Gastrocnemius medialis (tissue), 4 donors: ENCODE results near the gene CCDC188. TPM values are rescaled to one million over a fixed set of nuclear protein-coding genes. Genes with fewer than 3 reads are reported as not detected.

ENCODE experiments used
- ATAC-seq, 2 donors: fragments of 150-250 bp; one replicate each; pipeline ENCODE4 v1.9.1; 2016
- DNase-seq, 2 donors: peaks; one replicate each; pipeline ENCODE4 v3.0.0-alpha.2; 2019
- H3K27ac ChIP-seq, 4 donors: fragments of 200-600 bp; sonication (generic); 1 replicate in 1 of 4; 2 replicates in 3 of 4; pipeline ENCODE4 v1.5.1; 2016 to 2018; ENCODE audit warnings: mild to moderate bottlenecking in 2 of 4, moderate library complexity in 1 of 4
- H3K27me3 ChIP-seq, 3 donors: fragments of 200-600 bp; sonication (generic) in 2 of 3; 1 replicate in 1 of 3; 2 replicates in 2 of 3; pipeline versions ENCODE4 v1.5.1 to v1.6.0; 2016 to 2019; ENCODE audit warnings: mild to moderate bottlenecking in 1 of 3, moderate library complexity in 1 of 3
- H3K36me3 ChIP-seq, 2 donors: fragments of 200-600 bp; sonication (generic) in 1 of 2; one replicate each; pipeline ENCODE4 v1.5.1; 2017 to 2018
- H3K4me1 ChIP-seq, 2 donors: fragments of 200-600 bp; sonication (generic) in 1 of 2; one replicate each; pipeline ENCODE4 v1.5.1; 2016 to 2017; ENCODE audit warnings: mild to moderate bottlenecking in 2 of 2
- H3K4me3 ChIP-seq, 4 donors: fragments of 200-600 bp; sonication (generic) in 3 of 4; 1 replicate in 1 of 4; 2 replicates in 3 of 4; pipeline ENCODE4 v1.5.1; 2016 to 2019; ENCODE audit warnings: mild to moderate bottlenecking in 2 of 4
- H3K9me3 ChIP-seq, 3 donors: fragments of 200-600 bp; sonication (generic) in 2 of 3; 1 replicate in 1 of 3; 2 replicates in 2 of 3; pipeline ENCODE4 v1.5.1; 2016 to 2019
- CTCF ChIP-seq, 5 experiments: fragments of 450-650 bp in 3 of 5; fragments of 200-600 bp in 2 of 5; sonication (generic) in 2 of 5; IDR thresholded peaks in 4 of 5; conservative IDR thresholded peaks in 1 of 5; 1 replicate in 4 of 5; 2 replicates in 1 of 5; pipeline ENCODE4 v1.5.1; 2016 to 2019; ENCODE audit warnings: antibody characterized with exemption in 5 of 5, mild to moderate bottlenecking in 3 of 5, moderate library complexity in 3 of 5
- POLR2A ChIP-seq, 2 donors: fragments of 450-650 bp; IDR thresholded peaks; one replicate each; pipeline ENCODE4 v1.6.1; 2017; ENCODE audit warnings: antibody characterized with exemption in 2 of 2, mild to moderate bottlenecking in 2 of 2, moderate library complexity in 2 of 2
- in situ Hi-C, 4 donors: fragments of 200-750 bp; cut with MboI; loops; one replicate each; pipeline versions ENCODE4 v1.15.0 to v1.8.0; 2017; ENCODE audit warnings: low sequenced_read_pairs in 4 of 4
- intact Hi-C: fragments of 100-400 bp; cut with DNase I; formaldehyde crosslinking; loops from one replicate; pipeline ENCODE4 v1.15.1; 2023; ENCODE audit warnings: low total_unique reads
- total RNA-seq, 4 donors: library from RNA; depleted of rRNA; stranded (reverse); fragments of >200 nt; gene quantifications; one replicate each; pipeline versions ENCODE4 v1.1.0 to v1.2.3, GENCODE V29; 2016

CCDC188 gene
- total RNA-seq, 4 donors from 2014 or later = 0.82 to 3.5 TPM; not detected in 2

GRCh38 chr22:20167643-20168322 is 16.9 kb upstream of the CCDC188 start:
- Histone ChIP-seq H3K27me3 (no peaks in the 10 kb centered on the region), H3K36me3 (no peaks in the 10 kb centered on the region), H3K4me3 (no peak overlapping the region), H3K27ac (no peak overlapping the region), H3K9me3 (no peaks in the 10 kb centered on the region), H3K4me1 (no peaks in the 10 kb centered on the region)
- DNase-seq (no peak), ATAC-seq (no peak)
- TF ChIP-seq CTCF (IDR thresholded peaks at IDR 0.05 in 4 of 5, conservative IDR thresholded peaks at IDR 0.05 in 1 of 5) = no peak
- TF ChIP-seq POLR2A (IDR thresholded peaks at IDR 0.05) = no peak
- intact Hi-C loops = no loop called here
- in situ Hi-C loops = no loop called here

- Histone ChIP-seq H3K36me3 (no peaks in the 10 kb centered on the region), H3K4me1 (no peaks in the 10 kb centered on the region), H3K27me3 (no peaks in the 10 kb centered on the region), H3K27ac (no peak overlapping the region), H3K9me3 (no peaks in the 10 kb centered on the region), H3K4me3 (no peak overlapping the region)
- in situ Hi-C loops = no loop called here
- intact Hi-C loops = no loop called here
- DNase-seq (no peak), ATAC-seq (no peak)
- no peak for TF ChIP-seq POLR2A (IDR thresholded peaks at IDR 0.05)
These were observed 15.8 kb upstream of the CCDC188 start for GRCh38 chr22:20166703-20167102.

GRCh38 chr22:20165913-20166312 is 15.1 kb upstream of the CCDC188 start:
- Histone ChIP-seq H3K36me3 (no peaks in the 10 kb centered on the region), H3K27ac (no peak overlapping the region), H3K4me1 (no peaks in the 10 kb centered on the region), H3K27me3 (no peaks in the 10 kb centered on the region), H3K9me3 (no peaks in the 10 kb centered on the region), H3K4me3 (no peak overlapping the region)
- DNase-seq (no peak), ATAC-seq (no peak)
- intact Hi-C loops (no loop called here), in situ Hi-C loops (no loop called here)
- TF ChIP-seq POLR2A (IDR thresholded peaks at IDR 0.05) (no peak), CTCF (IDR thresholded peaks at IDR 0.05 in 4 of 5, conservative IDR thresholded peaks at IDR 0.05 in 1 of 5) (no peak)

GRCh38 chr22:20165421-20165820 is 14.6 kb upstream of the CCDC188 start:
- H3K4me1 ChIP-seq = no peaks in the 10 kb centered on the region
- H3K36me3 ChIP-seq = no peaks in the 10 kb centered on the region
- in situ Hi-C loops (no loop called here), intact Hi-C loops (no loop called here)
- ATAC-seq (no peak), DNase-seq (no peak)
- no peaks in the 10 kb centered on the region for H3K27me3 ChIP-seq
- H3K27ac ChIP-seq = no peak overlapping the region
- no peak overlapping the region for H3K4me3 ChIP-seq
- no peaks in the 10 kb centered on the region for H3K9me3 ChIP-seq
- TF ChIP-seq POLR2A (IDR thresholded peaks at IDR 0.05) (no peak), CTCF (IDR thresholded peaks at IDR 0.05 in 4 of 5, conservative IDR thresholded peaks at IDR 0.05 in 1 of 5) (no peak)

GRCh38 chr22:20164863-20165262 is 14.0 kb upstream of the CCDC188 start:
- intact Hi-C loops = no loop called here

More at GRCh38 chr22:20164863-20165262, 14.0 kb upstream of the CCDC188 start:
- no peak overlapping the region for H3K27ac ChIP-seq
- no peaks in the 10 kb centered on the region for H3K36me3 ChIP-seq
- DNase-seq = no peak
- no peak for ATAC-seq
- H3K4me1 ChIP-seq = no peaks in the 10 kb centered on the region
- H3K4me3 ChIP-seq = no peak overlapping the region
- no peaks in the 10 kb centered on the region for H3K9me3 ChIP-seq
- no peaks in the 10 kb centered on the region for H3K27me3 ChIP-seq
- TF ChIP-seq CTCF (IDR thresholded peaks at IDR 0.05 in 4 of 5, conservative IDR thresholded peaks at IDR 0.05 in 1 of 5) = no peak
- in situ Hi-C loops = no loop called here
